ENCODE data around the gene TGFBR2.

DNA sequence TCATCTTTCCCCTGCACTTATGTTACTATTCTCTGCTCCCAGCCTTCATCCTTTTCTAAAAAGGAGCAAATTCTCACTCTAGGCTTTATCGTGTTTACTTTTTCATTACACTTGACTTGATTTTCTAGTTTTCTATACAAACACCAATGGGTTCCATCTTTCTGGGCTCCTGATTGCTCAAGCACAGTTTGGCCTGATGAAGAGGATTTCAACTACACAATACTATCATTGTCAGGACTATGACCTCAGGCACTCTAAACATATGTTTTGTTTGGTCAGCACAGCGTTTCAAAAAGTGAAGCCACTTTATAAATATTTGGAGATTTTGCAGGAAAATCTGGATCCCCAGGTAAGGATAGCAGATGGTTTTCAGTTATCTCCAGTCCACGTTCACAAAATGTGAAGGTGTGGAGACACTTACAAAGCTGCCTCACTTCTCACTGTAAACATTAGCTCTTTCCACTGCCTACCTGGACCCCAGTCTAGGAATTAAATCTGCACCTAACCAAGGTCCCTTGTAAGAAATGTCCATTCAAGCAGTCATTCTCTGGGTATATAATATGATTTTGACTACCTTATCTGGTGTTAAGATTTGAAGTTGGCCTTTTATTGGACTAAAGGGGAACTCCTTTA is 86.2 kb downstream of the TGFBR2 start:
- TF ChIP-seq CTCF (IDR thresholded peaks at IDR 0.05; ENCODE audit: insufficient read depth, low read depth, low read length), result no peak
- no peak for TF ChIP-seq EZH2 (IDR thresholded peaks at IDR 0.05; ENCODE audit: insufficient read depth, low read length)
